H1 (cell line): ENCODE measurements around the gene ISG15. TPM values are rescaled to one million over a fixed set of nuclear protein-coding genes. Genes with fewer than 3 reads are reported as not detected.
A peak's percentile ranks its signal among the peaks of the same experiment; 100 is the strongest.

Experiments
- CTCF ChIA-PET: fragments of 300-600 bp; sonication (Branson Sonifier 250); formaldehyde crosslinking; loops from one replicate; lab custom pipeline; 2021; ENCODE audit not compliant: partially characterized antibody; lab: Charles Lee
- POLR2A ChIA-PET: fragments of 300-600 bp; sonication (Branson Sonifier 250); formaldehyde crosslinking; loops from one replicate; lab custom pipeline; 2021; ENCODE audit warnings: inconsistent platforms; ENCODE audit not compliant: partially characterized antibody; lab: Charles Lee
- DNase-seq, 2 experiments: peaks; one replicate each; pipeline versions ENCODE4 v3.0.0 to v3.0.0-alpha.2; 2010 to 2022; ENCODE audit warnings: low spot score in 2 of 2, low read depth in 1 of 2, mixed read lengths in 1 of 2
- FAIRE-seq: peaks from 2 replicates; lab custom pipeline; 2011; peaks lifted over from hg19 to GRCh38; lab: Jason Lieb, UNC
- H2AFZ ChIP-seq: 2 replicates; pipeline ENCODE4 v1.8.1; 2012; ENCODE audit warnings: low read length, inconsistent platforms
- H2AK5ac ChIP-seq: 2 replicates; pipeline ENCODE4 v1.6.1; 2013; ENCODE audit warnings: low read depth, low read length
- H2BK120ac ChIP-seq: replicated peaks from 2 replicates; pipeline ENCODE3; 2013; ENCODE audit warnings: low read depth, low read length, inconsistent platforms
- H2BK12ac ChIP-seq: 2 replicates; pipeline ENCODE4 v1.6.1; 2013; ENCODE audit warnings: low read depth, low read length
- H2BK15ac ChIP-seq: 2 replicates; pipeline ENCODE4 v1.6.1; 2013; ENCODE audit warnings: low read length
- H2BK20ac ChIP-seq: 2 replicates; pipeline ENCODE4 v1.6.1; 2013; ENCODE audit warnings: low read length
- H2BK5ac ChIP-seq: 2 replicates; pipeline ENCODE4 v1.6.1; 2013; ENCODE audit warnings: low read depth, low read length
- H3K14ac ChIP-seq: 2 replicates; pipeline ENCODE4 v1.6.1; 2013; ENCODE audit warnings: inconsistent platforms; ENCODE audit not compliant: insufficient read length
- H3K18ac ChIP-seq: 2 replicates; pipeline ENCODE4 v1.6.1; 2013; ENCODE audit warnings: low read length; ENCODE audit errors: extremely low read depth
- H3K23ac ChIP-seq: 2 replicates; pipeline ENCODE4 v1.6.1; 2013; ENCODE audit warnings: inconsistent platforms; ENCODE audit not compliant: insufficient read length
- H3K23me2 ChIP-seq: 2 replicates; pipeline ENCODE4 v1.6.1; 2013; ENCODE audit warnings: low read depth, low read length
- H3K27ac ChIP-seq: 2 replicates; pipeline ENCODE4 v1.6.1; 2011; ENCODE audit warnings: low read depth, low read length, inconsistent platforms
- H3K27me3 ChIP-seq, 4 experiments: replicated peaks in 1 of 4; 1 replicate in 1 of 4; 2 replicates in 3 of 4; pipeline versions ENCODE4 v1.6.1 to v1.8.1; 2011 to 2013; ENCODE audit warnings: low read length in 3 of 4, mild to moderate bottlenecking in 3 of 4, inconsistent platforms in 2 of 4, mixed read lengths in 2 of 4, moderate library complexity in 1 of 4; ENCODE audit not compliant: control insufficient read depth in 3 of 4, insufficient read depth in 3 of 4; ENCODE audit errors: extremely low read depth in 1 of 4
- H3K36me3 ChIP-seq, 4 experiments: 2 replicates each; pipeline versions ENCODE4 v1.6.1 to v1.8.1; 2011 to 2013; ENCODE audit warnings: mild to moderate bottlenecking in 4 of 4, low read length in 3 of 4, moderate library complexity in 2 of 4, control low read depth in 1 of 4, inconsistent platforms in 1 of 4; ENCODE audit not compliant: insufficient read depth in 4 of 4, control insufficient read depth in 2 of 4
- H3K4ac ChIP-seq: replicated peaks from 2 replicates; pipeline ENCODE3; 2013; ENCODE audit warnings: low read length, low read depth, mixed read lengths, inconsistent platforms; ENCODE audit not compliant: insufficient read length
- H3K4me1 ChIP-seq, 4 experiments: replicated peaks in 1 of 4; 1 replicate in 1 of 4; 2 replicates in 3 of 4; pipeline versions ENCODE4 v1.6.1 to v1.8.1; 2011 to 2013; ENCODE audit warnings: low read length in 3 of 4, inconsistent platforms in 2 of 4, mixed read lengths in 1 of 4; ENCODE audit not compliant: insufficient read depth in 4 of 4, control insufficient read depth in 3 of 4
- H3K4me2 ChIP-seq, 2 experiments: 2 replicates each; pipeline versions ENCODE4 v1.6.1 to v1.8.1; 2011 to 2013; ENCODE audit warnings: low read depth in 2 of 2, low read length in 2 of 2, control low read depth in 1 of 2, inconsistent platforms in 1 of 2, mild to moderate bottlenecking in 1 of 2; ENCODE audit not compliant: insufficient read depth in 1 of 2
- H3K4me3 ChIP-seq, 4 experiments: fragments of 200-600, 300-600 bp in 1 of 4; sonication (generic), shearing (Covaris generic), sonication (Bioruptor Twin) in 1 of 4; 2 replicates each; pipeline versions ENCODE4 v1.5.1 to v1.8.1; 2011 to 2016; ENCODE audit warnings: low read length in 4 of 4, low read depth in 3 of 4, control low read depth in 2 of 4, inconsistent platforms in 2 of 4, mild to moderate bottlenecking in 2 of 4, mixed read lengths in 1 of 4, moderate library complexity in 1 of 4; ENCODE audit not compliant: insufficient read depth in 2 of 4; ENCODE audit errors: extremely low read depth in 1 of 4
- H3K56ac ChIP-seq: replicated peaks from 2 replicates; pipeline ENCODE3; 2013; ENCODE audit warnings: low read depth, mild to moderate bottlenecking, mixed read lengths, low read length, inconsistent platforms; ENCODE audit not compliant: insufficient read length
- H3K79me1 ChIP-seq: 2 replicates; pipeline ENCODE4 v1.6.1; 2013; ENCODE audit warnings: low read depth, low read length, control low read depth
- H3K79me2 ChIP-seq, 2 experiments: 2 replicates each; pipeline versions ENCODE4 v1.6.1 to v1.8.1; 2012 to 2013; ENCODE audit warnings: low read length in 2 of 2, mild to moderate bottlenecking in 2 of 2, inconsistent platforms in 1 of 2; ENCODE audit not compliant: insufficient read depth in 2 of 2, control insufficient read depth in 1 of 2
- H3K9ac ChIP-seq, 4 experiments: replicated peaks in 1 of 4; 1 replicate in 1 of 4; 2 replicates in 3 of 4; pipeline versions ENCODE4 v1.6.1 to v1.8.1; 2011 to 2013; ENCODE audit warnings: low read depth in 3 of 4, low read length in 3 of 4, control low read depth in 2 of 4, mild to moderate bottlenecking in 2 of 4, moderate library complexity in 2 of 4, inconsistent platforms in 1 of 4; ENCODE audit errors: extremely low read depth in 1 of 4
- H3K9me3 ChIP-seq, 2 experiments: 2 replicates each; pipeline versions ENCODE4 v1.6.1 to v1.8.1; 2012 to 2013; ENCODE audit warnings: mild to moderate bottlenecking in 2 of 2, moderate library complexity in 2 of 2, control low read depth in 1 of 2, inconsistent platforms in 1 of 2, low read depth in 1 of 2, low read length in 1 of 2, mixed read lengths in 1 of 2; ENCODE audit not compliant: insufficient read depth in 2 of 2
- H4K20me1 ChIP-seq, 2 experiments: replicated peaks in 1 of 2; 2 replicates each; pipeline versions ENCODE3 to v1.8.1; 2011 to 2013; ENCODE audit warnings: inconsistent platforms in 2 of 2, low read length in 2 of 2, mild to moderate bottlenecking in 1 of 2; ENCODE audit not compliant: insufficient read depth in 2 of 2, control insufficient read depth in 1 of 2
- H4K5ac ChIP-seq: 2 replicates; pipeline ENCODE4 v1.6.1; 2013; ENCODE audit warnings: low read length, low read depth, mixed read lengths, inconsistent platforms; ENCODE audit not compliant: insufficient read length
- H4K8ac ChIP-seq: 2 replicates; pipeline ENCODE4 v1.8.0; 2013; ENCODE audit warnings: mild to moderate bottlenecking, moderate library complexity, low read length, inconsistent platforms; ENCODE audit not compliant: insufficient read depth; ENCODE audit errors: extremely low read depth
- H4K91ac ChIP-seq: replicated peaks from 2 replicates; pipeline ENCODE3; 2013; ENCODE audit warnings: low read length, mixed read lengths, inconsistent platforms; ENCODE audit not compliant: insufficient read length
- BCL11A ChIP-seq, 2 experiments: IDR thresholded peaks; one replicate each; pipeline ENCODE4 v1.6.1; 2011; ENCODE audit warnings: low read depth in 2 of 2, low read length in 2 of 2, mild to moderate bottlenecking in 2 of 2
- CHD1 ChIP-seq: IDR thresholded peaks from 2 replicates; pipeline ENCODE4 v1.6.1; 2012; ENCODE audit warnings: low read depth, low read length, improper control_type of control experiment
- CREB1 ChIP-seq: IDR thresholded peaks from 2 replicates; pipeline ENCODE4 v1.6.1; 2012; ENCODE audit warnings: inconsistent platforms
- FOSL1 ChIP-seq: IDR thresholded peaks from 2 replicates; pipeline ENCODE4 v1.6.1; 2011; ENCODE audit warnings: mild to moderate bottlenecking, low read depth, low read length, moderate library complexity; ENCODE audit not compliant: insufficient read depth
- JUN ChIP-seq: IDR thresholded peaks from 2 replicates; pipeline ENCODE4 v1.6.1; 2011; ENCODE audit warnings: low read depth, mild to moderate bottlenecking, improper control_type of control experiment, low read length
- KDM1A ChIP-seq: fragments of 200-600, 300-600 bp; sonication (generic); IDR thresholded peaks from 2 replicates; pipeline ENCODE4 v1.7.1; 2016; ENCODE audit warnings: mild to moderate bottlenecking, low read length, borderline replicate concordance
- MAFK ChIP-seq: IDR thresholded peaks from 2 replicates; pipeline ENCODE4 v1.6.1; 2012; ENCODE audit warnings: low read depth, mild to moderate bottlenecking, improper control_type of control experiment, low read length
- NRF1 ChIP-seq: IDR thresholded peaks from 2 replicates; pipeline ENCODE4 v1.6.1; 2011; ENCODE audit warnings: mild to moderate bottlenecking, low read depth, low read length, improper control_type of control experiment
- TAF1 ChIP-seq: IDR thresholded peaks from 2 replicates; pipeline ENCODE4 v1.6.1; 2011; ENCODE audit warnings: mild to moderate bottlenecking, low read depth, low read length
- WGBS, 2 experiments: shearing (Covaris generic) in 1 of 2; methylation state at CpG; one replicate each; pipeline versions ENCODE4 v1.1.6 to v1.1.7; 2013 to 2015; ENCODE audit warnings: low lambda C conversion rate in 2 of 2, mixed read lengths in 2 of 2, inconsistent platforms in 1 of 2, low coverage in 1 of 2, missing lambda C conversion rate in 1 of 2; ENCODE audit not compliant: insufficient replicate concordance in 2 of 2, insufficient coverage in 1 of 2, insufficient read length in 1 of 2; ENCODE audit errors: extremely low coverage in 1 of 2, missing lambda C conversion rate in 1 of 2; 5-methylcytosine and 5-hydroxymethylcytosine counted together
- polyA plus RNA-seq, 7 experiments: library from polyadenylated mRNA; depleted of rRNA in 3 of 7; stranded (reverse) in 5 of 7; unstranded in 2 of 7; fragments of >200 nt in 5 of 7; fragments of 200-250 nt in 2 of 7; gene quantifications; 1 replicate in 5 of 7; 2 replicates in 1 of 7; 4 replicates in 1 of 7; pipeline versions ENCODE4 v1.2.1 to v1.2.3, GENCODE V29; 2011 to 2013; ENCODE audit warnings: missing spikeins in 2 of 7, mixed read lengths in 2 of 7
- total RNA-seq: library from RNA; stranded (reverse); fragmentation: NEBNext Ultra II Directional; extraction: Animal tissue kit (Norgen Biotek cat#: 25700); gene quantifications from 2 replicates; pipeline ENCODE4 v1.2.1, GENCODE V29; 2021
- TF ChIP-seq, protein P1 (sequence below): IDR thresholded peaks from 2 replicates; pipeline ENCODE4 v1.6.1; 2012; ENCODE audit warnings: low read length, inconsistent platforms

Gene ISG15
- total and polyA plus RNA-seq, 2 of the 8 experiments (the other 6 are each of a cell fraction or from before 2014, with no cell fraction given), result 29.3 to 121 TPM

- 0 out of 2 replicates have a peak overlapping the region, but pooled peaks have one; percentile 1 for H2BK12ac ChIP-seq
- H2BK20ac ChIP-seq, result no peak overlapping the region
- ChIA-PET CTCF (interaction anchor here (1.4 to 4.5 kb wide), 4 partner anchors 10 to 22 kb away, joined by 6 to 21 read pairs (median 10); partner anchors contain the start of genes ISG15 and PERM1), POLR2A (interaction anchor here (1.2 to 4.2 kb wide), 3 partner anchors 10 to 21 kb away, joined by 3 to 40 read pairs (median 3); partner anchors contain the start of gene ISG15)
- H3K14ac ChIP-seq, result no peak overlapping the region
- 0 out of 7 replicates have a peak overlapping the region, but pooled peaks of 1 of the 4 experiments have one; percentile 10 for H3K9ac ChIP-seq
- no peak overlapping the region for H3K27ac ChIP-seq
- FAIRE-seq (no peak), DNase-seq (no peak)
- no peaks in the 10 kb centered on the region for H3K79me1 ChIP-seq
- no peak overlapping the region for H2AK5ac ChIP-seq
- no peak overlapping the region for H2AFZ ChIP-seq
- H3K56ac ChIP-seq, result no peak overlapping the region
- no peak overlapping the region for H2BK15ac ChIP-seq
- no peak overlapping the region for H3K23ac ChIP-seq
- H4K8ac ChIP-seq, result no peak overlapping the region
- H3K79me2 ChIP-seq, result no peaks in the 10 kb centered on the region
- no peaks in the 10 kb centered on the region for H3K9me3 ChIP-seq
- H3K23me2 ChIP-seq, result peaks cover 8% of the 10 kb centered on the region; the same call in 1 of the 2 replicates
- peaks cover 0 to 3% of the 10 kb centered on the region in 2 experiments for H4K20me1 ChIP-seq
- no peak overlapping the region for H2BK5ac ChIP-seq
- peaks cover 0 to 4% (median 0%) of the 10 kb centered on the region in 4 experiments; a peak in 1 of 8 replicates for H3K36me3 ChIP-seq
- H3K4me3 ChIP-seq, result no peak overlapping the region
- no peak overlapping the region for H4K5ac ChIP-seq
- no peak overlapping the region for H3K4me2 ChIP-seq
- no peak overlapping the region for H2BK120ac ChIP-seq
- 40% methylated on average over 3 of the region's 7 CpGs; no CpG with 5 or more reads in 1 of the 2 experiments for WGBS, 2 experiments
- H3K27me3 ChIP-seq, result peaks cover 22 to 57% (median 36%) of the 10 kb centered on the region in 4 experiments
- TF ChIP-seq KDM1A (no peak), BCL11A (IDR thresholded peaks at IDR 0.05; ENCODE audit: low read depth in 2 of 2, low read length in 2 of 2) (no peak), FOSL1 (no peak), TAF1 (no peak), NRF1 (no peak), CHD1 (no peak), JUN (no peak), MAFK (no peak), CREB1 (no peak)
- TF ChIP-seq, protein P1, sequence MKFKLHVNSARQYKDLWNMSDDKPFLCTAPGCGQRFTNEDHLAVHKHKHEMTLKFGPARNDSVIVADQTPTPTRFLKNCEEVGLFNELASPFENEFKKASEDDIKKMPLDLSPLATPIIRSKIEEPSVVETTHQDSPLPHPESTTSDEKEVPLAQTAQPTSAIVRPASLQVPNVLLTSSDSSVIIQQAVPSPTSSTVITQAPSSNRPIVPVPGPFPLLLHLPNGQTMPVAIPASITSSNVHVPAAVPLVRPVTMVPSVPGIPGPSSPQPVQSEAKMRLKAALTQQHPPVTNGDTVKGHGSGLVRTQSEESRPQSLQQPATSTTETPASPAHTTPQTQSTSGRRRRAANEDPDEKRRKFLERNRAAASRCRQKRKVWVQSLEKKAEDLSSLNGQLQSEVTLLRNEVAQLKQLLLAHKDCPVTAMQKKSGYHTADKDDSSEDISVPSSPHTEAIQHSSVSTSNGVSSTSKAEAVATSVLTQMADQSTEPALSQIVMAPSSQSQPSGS, result no peak
- H4K91ac ChIP-seq, result no peak overlapping the region
- H3K4ac ChIP-seq, result peak overlapping the region; percentile 53
- H3K4me1 ChIP-seq, result peaks cover 0 to 33% (median 11%) of the 10 kb centered on the region in 4 experiments; a peak in 4 of 7 replicates
- H3K18ac ChIP-seq, result no peak overlapping the region
Observed at GRCh38 chr1:1004420-1004779, 8.9 kb upstream of the ISG15 start.
